ENCODE measurements around the gene SLC13A2. TPM values are rescaled to one million over a fixed set of nuclear protein-coding genes. Genes with fewer than 3 reads are reported as not detected.

The SLC13A2 gene
- total and polyA plus RNA-seq, 2 of the 4 experiments (the other 2 are of a cell fraction) = not detected

- intact Hi-C loops (cut with micrococcal nuclease) = no loop called here
- H3K9ac ChIP-seq (ENCODE audit: low read depth, low read length) = no peak overlapping the region
- DNase-seq = no peak
- H3K14ac ChIP-seq (replicated peaks; ENCODE audit: low read depth, low read length) = no peak overlapping the region
- peaks cover 14% of the 10 kb centered on the region for H3K27me3 ChIP-seq (ENCODE audit: control insufficient read depth, insufficient read depth, low read length)
- no peak overlapping the region for H2BK15ac ChIP-seq (ENCODE audit: low read depth, low read length)
- in situ Hi-C loops (cut with MboI; ENCODE audit: low sequenced_read_pairs) = no loop called here
- H3K9me3 ChIP-seq (ENCODE audit: control insufficient read depth, insufficient read depth, low read length) = no peaks in the 10 kb centered on the region
- TF ChIP-seq RFX5 (IDR thresholded peaks at IDR 0.05; ENCODE audit: low read depth, low read length) = no peak
- TF ChIP-seq MAZ (IDR thresholded peaks at IDR 0.05; ENCODE audit: borderline replicate concordance, low read depth, low read length) = no peak
- no peak for TF ChIP-seq ELK1 (IDR thresholded peaks at IDR 0.05; ENCODE audit: borderline replicate concordance, low read depth, low read length)
- no peak for TF ChIP-seq CTCF (conservative IDR thresholded peaks at IDR 0.05; ENCODE audit: low read depth, low read length)
- H4K8ac ChIP-seq (ENCODE audit: low read depth in 2 of 2, low read length in 2 of 2) = no peak overlapping the region
- H4K5ac ChIP-seq (ENCODE audit: low read depth, low read length) = no peak overlapping the region
- no peaks in the 10 kb centered on the region for H3K36me3 ChIP-seq (ENCODE audit: control insufficient read depth, insufficient read depth, low read length)
- H4K20me1 ChIP-seq (ENCODE audit: insufficient read depth, low read length) = no peaks in the 10 kb centered on the region
- H3K9me1 ChIP-seq (ENCODE audit: insufficient read depth, low read length) = peaks cover 8% of the 10 kb centered on the region
- H4K91ac ChIP-seq (ENCODE audit: insufficient read depth, low read depth, low read length) = no peak overlapping the region
- no peak overlapping the region for H2BK20ac ChIP-seq (ENCODE audit: low read depth, low read length)
- no peak overlapping the region for H3K4me2 ChIP-seq (ENCODE audit: low read depth, low read length)
- no peak overlapping the region for H3K23ac ChIP-seq (ENCODE audit: low read depth, low read length)
- no peak overlapping the region for H2AK5ac ChIP-seq (ENCODE audit: low read depth, low read length)
- no peak overlapping the region for H3K18ac ChIP-seq (ENCODE audit: low read depth, low read length)
- H3K4me3 ChIP-seq (ENCODE audit: insufficient read depth, low read depth, low read length) = no peak overlapping the region
- H3K4ac ChIP-seq (ENCODE audit: low read depth, low read length) = no peak overlapping the region
- CTCF ChIA-PET = no interaction called here
- no peak for ATAC-seq (ENCODE audit: low read depth)
- no TSS peak for BruUV-seq (replicated peaks)
- H3K4me1 ChIP-seq (ENCODE audit: control insufficient read depth, insufficient read depth, low read length) = peaks cover 16% of the 10 kb centered on the region
- no CpG with 5 or more reads among the region's 7 CpGs for WGBS, 2 experiments (ENCODE audit: extremely low coverage in 2 of 2, insufficient read length in 1 of 2)
- H2BK120ac ChIP-seq (ENCODE audit: low read depth, low read length) = no peak overlapping the region
- no peak overlapping the region for H2AK9ac ChIP-seq (replicated peaks; ENCODE audit: low read depth, low read length, poor library complexity)
- POLR2A ChIA-PET (ENCODE audit: unreplicated experiment) = no interaction called here
- no peak overlapping the region for H3K27ac ChIP-seq (ENCODE audit: insufficient read depth, low read length)
- no peaks in the 10 kb centered on the region for H3K79me1 ChIP-seq (ENCODE audit: low read depth in 1 of 2, low read length in 2 of 2)
- H2BK5ac ChIP-seq (ENCODE audit: low read depth, low read length, poor library complexity, severe bottlenecking) = no peak overlapping the region
- dilution Hi-C loops (cut with HindIII; ENCODE audit: low sequenced_read_pairs, unreplicated experiment) = no loop called here
- H2AFZ ChIP-seq (replicated peaks; ENCODE audit: low read length, poor library complexity) = no peak overlapping the region
- H3K56ac ChIP-seq (ENCODE audit: extremely low read depth, insufficient read depth, low read length) = no peak overlapping the region
These were observed 57.5 kb downstream of the SLC13A2 start for GRCh38 chr17:28530926-28531325.
